Left ventricle myocardium inferior (tissue), 1 donor: ENCODE data around the gene CYP1A2. TPM values are rescaled to one million over a fixed set of nuclear protein-coding genes. Genes with fewer than 3 reads are reported as not detected.

Source experiments
- DNase-seq: peaks from one replicate; pipeline ENCODE4 v3.0.0-alpha.2; 2020
- H3K27ac ChIP-seq: fragments of 200-600 bp; replicated peaks from 2 replicates; pipeline ENCODE4 v1.8.0; 2021
- H3K27me3 ChIP-seq: fragments of 200-600 bp; 2 replicates; pipeline ENCODE4 v1.8.0; 2021; ENCODE audit warnings: low read depth
- H3K36me3 ChIP-seq: fragments of 200-600 bp; 2 replicates; pipeline ENCODE4 v1.8.0; 2021
- H3K4me1 ChIP-seq: fragments of 200-600 bp; 2 replicates; pipeline ENCODE4 v1.8.0; 2021
- H3K4me3 ChIP-seq: fragments of 200-600 bp; 2 replicates; pipeline ENCODE4 v1.8.0; 2021; ENCODE audit warnings: mild to moderate bottlenecking, moderate library complexity
- H3K9me3 ChIP-seq: fragments of 200-600 bp; replicated peaks from 2 replicates; pipeline ENCODE4 v1.8.0; 2021
- CTCF ChIP-seq: fragments of 200-600 bp; IDR thresholded peaks from 2 replicates; pipeline ENCODE4 v1.8.0; 2021; ENCODE audit warnings: antibody characterized with exemption, mild to moderate bottlenecking, borderline replicate concordance
- intact Hi-C: fragments of 100-400 bp; cut with micrococcal nuclease; formaldehyde crosslinking; loops from one replicate; pipeline ENCODE4 v1.11.0; 2022
- total RNA-seq: library from RNA; stranded (reverse); fragmentation: NEBNext Ultra II Directional; extraction: Animal tissue kit (Norgen Biotek cat#: 25700); gene quantifications from one replicate; pipeline ENCODE4 v1.2.1, GENCODE V29; 2021
- donor health status: DM: no; HTN: yes; CAD: no; lungs with severe emphysema.

The CYP1A2 gene
- total RNA-seq, 1 donor from 2014 or later = not detected

DNA sequence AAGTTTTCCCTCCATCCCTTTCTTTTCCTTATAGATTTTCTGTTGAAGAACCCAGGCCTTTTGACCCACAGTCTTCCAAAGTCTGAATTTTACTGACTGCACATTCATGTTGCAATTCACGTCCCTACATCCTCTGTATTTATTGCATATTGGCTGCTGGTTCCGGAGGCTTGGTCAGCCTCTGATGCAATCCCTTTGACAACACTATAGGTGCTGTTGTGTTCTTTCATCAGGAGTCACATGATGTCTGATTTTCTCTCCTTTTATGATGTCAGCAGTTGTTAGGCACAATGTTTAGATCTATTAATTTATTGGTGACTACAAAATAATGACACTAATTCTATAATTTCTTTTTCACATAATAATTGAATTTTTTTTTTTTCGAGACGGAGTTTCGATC lies 32.0 kb upstream of the CYP1A2 start:
- DNase-seq = no peak
- no peaks in the 10 kb centered on the region for H3K36me3 ChIP-seq
- H3K4me3 ChIP-seq = no peak overlapping the region
- H3K27ac ChIP-seq = no peak overlapping the region
- no peak for TF ChIP-seq CTCF
- no peaks in the 10 kb centered on the region for H3K4me1 ChIP-seq
- no peaks in the 10 kb centered on the region for H3K9me3 ChIP-seq
- no peaks in the 10 kb centered on the region for H3K27me3 ChIP-seq
- intact Hi-C loops = no loop called here

DNA sequence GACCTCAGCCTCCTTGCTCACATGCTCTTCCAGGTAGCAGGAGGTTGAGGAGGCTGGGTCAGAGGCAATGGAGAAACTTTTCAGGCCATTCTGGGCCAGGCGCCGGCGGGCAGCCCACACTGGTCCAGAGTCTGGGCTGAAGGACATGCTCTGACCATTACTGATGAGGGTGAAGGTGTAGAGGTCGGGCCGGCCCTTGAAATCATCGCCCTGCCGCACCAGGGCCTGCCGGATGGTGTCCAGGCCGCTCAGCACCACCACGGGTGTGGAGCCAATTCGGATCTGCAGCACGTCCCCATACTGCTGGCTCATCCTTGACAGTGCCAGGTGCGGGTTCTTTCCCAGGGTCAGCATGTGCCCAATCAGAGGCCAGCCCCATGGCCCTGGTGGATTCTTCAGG lies 26.1 kb upstream of the CYP1A2 start:
- no peak overlapping the region for H3K27ac ChIP-seq
- H3K4me3 ChIP-seq = no peak overlapping the region
- H3K27me3 ChIP-seq = no peaks in the 10 kb centered on the region
- H3K36me3 ChIP-seq = no peaks in the 10 kb centered on the region
- TF ChIP-seq CTCF = no peak
- intact Hi-C loops = no loop called here
- DNase-seq = no peak
- H3K4me1 ChIP-seq = peaks cover 34% of the 10 kb centered on the region
- no peaks in the 10 kb centered on the region for H3K9me3 ChIP-seq

- no peak for TF ChIP-seq CTCF
- H3K4me3 ChIP-seq = no peak overlapping the region
- H3K36me3 ChIP-seq = no peaks in the 10 kb centered on the region
Observed at GRCh38 chr15:74723187-74723586, 25.5 kb upstream of the CYP1A2 start.

DNA sequence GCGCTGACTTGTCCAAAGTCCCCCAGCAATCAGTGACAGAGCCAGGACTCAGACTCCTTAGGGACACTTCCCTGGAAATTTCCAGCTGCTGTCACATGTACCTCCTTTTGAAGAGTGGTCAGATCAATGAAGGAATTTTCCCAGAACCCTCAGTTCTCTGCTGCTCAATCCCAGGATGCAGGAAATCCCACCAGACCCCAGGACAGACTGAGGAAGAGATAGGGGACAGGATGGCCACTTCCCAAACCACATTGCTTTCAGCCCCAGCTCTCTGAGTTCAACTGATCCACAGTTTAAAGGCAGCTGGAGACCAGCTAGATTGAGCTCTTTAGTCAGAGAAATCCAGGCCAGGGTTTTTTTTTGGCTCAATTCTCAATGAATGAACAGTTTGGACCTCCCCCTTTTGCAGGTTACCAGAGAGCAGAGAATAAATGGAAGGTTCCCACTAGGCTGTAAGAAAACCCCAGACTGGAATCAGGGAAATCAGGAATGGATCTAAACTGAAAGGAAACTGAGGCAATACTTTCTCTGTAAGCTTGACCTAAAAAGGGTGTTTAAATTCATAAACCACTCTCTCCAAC lies 24.8 kb upstream of the CYP1A2 start:
- no peak for DNase-seq
- no peaks in the 10 kb centered on the region for H3K36me3 ChIP-seq
- no peak overlapping the region for H3K4me3 ChIP-seq
- H3K27ac ChIP-seq = no peak overlapping the region
- H3K9me3 ChIP-seq = no peaks in the 10 kb centered on the region
- no peak for TF ChIP-seq CTCF
- no peaks in the 10 kb centered on the region for H3K27me3 ChIP-seq
- intact Hi-C loops = no loop called here
- H3K4me1 ChIP-seq = peaks cover 39% of the 10 kb centered on the region

More at GRCh38 chr15:74723187-74723586, 25.5 kb upstream of the CYP1A2 start:
- intact Hi-C loops = no loop called here
- Histone ChIP-seq H3K27ac (no peak overlapping the region), H3K9me3 (no peaks in the 10 kb centered on the region), H3K4me1 (peaks cover 39% of the 10 kb centered on the region), H3K27me3 (no peaks in the 10 kb centered on the region)
- DNase-seq = no peak

DNA sequence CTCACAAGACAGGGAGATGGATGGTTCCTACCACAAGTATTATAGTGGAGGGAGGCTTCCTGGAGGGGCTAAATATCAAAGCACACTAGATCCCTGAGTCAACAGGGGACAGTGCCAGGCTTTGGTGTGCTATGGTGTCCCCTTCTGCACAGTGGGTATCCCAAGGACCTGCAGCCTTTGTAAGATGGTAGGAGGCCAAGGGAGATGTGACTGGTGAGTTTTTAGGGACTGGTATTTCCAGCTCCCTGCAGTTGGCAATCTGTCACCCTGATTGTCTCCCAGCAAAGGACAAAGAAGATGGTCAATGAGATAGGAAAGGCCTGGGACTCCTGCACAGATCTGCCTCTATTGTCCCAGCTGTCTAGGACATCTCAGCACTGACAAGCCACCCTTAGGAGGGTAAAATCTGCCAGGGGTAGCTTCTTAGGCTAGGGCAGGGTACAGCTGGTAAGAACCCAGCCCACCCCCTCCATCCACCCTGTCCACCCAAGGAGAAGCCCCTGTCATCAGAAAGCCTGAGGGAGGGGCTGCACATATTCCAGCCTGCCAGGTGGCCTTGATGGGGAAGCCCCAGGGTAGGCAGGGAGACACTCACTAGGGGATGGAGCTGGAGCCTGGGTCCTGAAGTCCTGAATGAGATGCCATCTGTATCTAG lies 23.9 kb upstream of the CYP1A2 start:
- TF ChIP-seq CTCF = no peak
- Histone ChIP-seq H3K9me3 (no peaks in the 10 kb centered on the region), H3K27me3 (no peaks in the 10 kb centered on the region), H3K36me3 (no peaks in the 10 kb centered on the region), H3K27ac (peak overlapping the region; percentile 16), H3K4me3 (no peak overlapping the region), H3K4me1 (peaks cover 39% of the 10 kb centered on the region)
- intact Hi-C loops = no loop called here
- no peak for DNase-seq
